Endothelial cell of umbilical vein (primary cell): ENCODE measurements around the gene DUS2. TPM values are rescaled to one million over a fixed set of nuclear protein-coding genes. Genes with fewer than 3 reads are reported as not detected.

Experiments
- BruUV-seq: library from RNA; stranded (reverse); fragments of 400-500 nt; replicated peaks from 2 replicates; lab custom pipeline; 2021; lab: Mats Ljungman, UMichigan
- CTCF ChIA-PET: fragments of 300-600, 350-600 bp; sonication (Branson Sonifier 250); formaldehyde crosslinking; loops from one replicate; lab custom pipeline; 2021; ENCODE audit warnings: antibody characterized with exemption, inconsistent platforms; lab: Charles Lee
- POLR2A ChIA-PET: fragments of 300-600, 350-600 bp; sonication (Branson Sonifier 250); formaldehyde crosslinking; loops from one replicate; lab custom pipeline; 2021; ENCODE audit warnings: antibody characterized with exemption, inconsistent platforms; lab: Charles Lee
- DNase-seq: peaks from one replicate; pipeline ENCODE4 v3.0.0-alpha.2; 2011; ENCODE audit warnings: low read depth, low spot score
- FAIRE-seq: peaks from 2 replicates; lab custom pipeline; 2011; peaks lifted over from hg19 to GRCh38; lab: Jason Lieb, UNC
- H2AFZ ChIP-seq: 2 replicates; pipeline ENCODE4 v1.6.0; 2012; ENCODE audit warnings: low read depth, low read length, control low read depth, inconsistent platforms
- H3K27ac ChIP-seq: 2 replicates; pipeline ENCODE4 v1.5.1; 2011; ENCODE audit warnings: low read depth, mild to moderate bottlenecking, control low read depth, low read length, moderate library complexity; ENCODE audit not compliant: insufficient read depth
- H3K27me3 ChIP-seq, 2 experiments: 2 replicates each; pipeline versions ENCODE4 v1.6.0 to v1.6.1; 2011; ENCODE audit warnings: low read length in 2 of 2, mixed read lengths in 1 of 2; ENCODE audit not compliant: control insufficient read depth in 2 of 2, insufficient read depth in 2 of 2
- H3K36me3 ChIP-seq, 2 experiments: 2 replicates in 1 of 2; 3 replicates in 1 of 2; pipeline ENCODE4 v1.5.1; 2011; ENCODE audit warnings: low read length in 2 of 2, mild to moderate bottlenecking in 1 of 2, moderate library complexity in 1 of 2; ENCODE audit not compliant: control insufficient read depth in 2 of 2, insufficient read depth in 2 of 2; ENCODE audit errors: extremely low read depth in 1 of 2
- H3K4me1 ChIP-seq: 3 replicates; pipeline ENCODE4 v1.5.1; 2011; ENCODE audit warnings: mild to moderate bottlenecking, low read length; ENCODE audit not compliant: control insufficient read depth, insufficient read depth; ENCODE audit errors: extremely low read depth
- H3K4me2 ChIP-seq: 2 replicates; pipeline ENCODE4 v1.6.1; 2011; ENCODE audit warnings: low read length, control low read depth, mixed read lengths; ENCODE audit not compliant: insufficient read depth
- H3K4me3 ChIP-seq, 3 experiments: fragments of 200-600 bp in 1 of 3; sonication (generic), shearing (Covaris generic) in 1 of 3; replicated peaks in 1 of 3; 2 replicates each; pipeline ENCODE4 v1.5.1; 2011 to 2016; ENCODE audit warnings: control low read depth in 3 of 3, low read length in 3 of 3, mild to moderate bottlenecking in 2 of 3, inconsistent platforms in 1 of 3, low read depth in 1 of 3, moderate library complexity in 1 of 3; ENCODE audit not compliant: insufficient read depth in 1 of 3
- H3K79me2 ChIP-seq: 2 replicates; pipeline ENCODE4 v1.6.0; 2012; ENCODE audit warnings: low read length, inconsistent platforms; ENCODE audit not compliant: control insufficient read depth, insufficient read depth
- H3K9ac ChIP-seq: replicated peaks from 2 replicates; pipeline ENCODE3; 2011; ENCODE audit warnings: low read length, control low read depth; ENCODE audit not compliant: insufficient read depth; ENCODE audit errors: extremely low read depth
- H3K9me1 ChIP-seq: replicated peaks from 3 replicates; pipeline ENCODE4 v1.6.0; 2011; ENCODE audit warnings: mild to moderate bottlenecking, low read length; ENCODE audit not compliant: control insufficient read depth, insufficient read depth; ENCODE audit errors: extremely low read depth
- H3K9me3 ChIP-seq: replicated peaks from 2 replicates; pipeline ENCODE4 v1.5.1; 2012; ENCODE audit warnings: low read length, inconsistent platforms; ENCODE audit not compliant: control insufficient read depth, insufficient read depth
- H4K20me1 ChIP-seq: replicated peaks from 2 replicates; pipeline ENCODE3; 2011; ENCODE audit warnings: mild to moderate bottlenecking, low read length; ENCODE audit not compliant: control insufficient read depth, insufficient read depth; ENCODE audit errors: extremely low read depth
- EZH2 ChIP-seq: IDR thresholded peaks from 2 replicates; pipeline ENCODE4 v1.6.1; 2012; ENCODE audit warnings: borderline replicate concordance, low read depth, mild to moderate bottlenecking, moderate library complexity, low read length, inconsistent platforms; ENCODE audit not compliant: severe bottlenecking
- FOS ChIP-seq: IDR thresholded peaks from 2 replicates; pipeline ENCODE4 v1.6.1; 2011; ENCODE audit warnings: mild to moderate bottlenecking, low read length, moderate library complexity, borderline replicate concordance; ENCODE audit not compliant: insufficient read depth
- GATA2 ChIP-seq: IDR thresholded peaks from 2 replicates; pipeline ENCODE4 v1.7.0; 2011; ENCODE audit warnings: low read depth, mild to moderate bottlenecking, moderate library complexity, mixed read lengths, low read length; ENCODE audit not compliant: insufficient read length, insufficient read depth
- JUN ChIP-seq: IDR thresholded peaks from 2 replicates; pipeline ENCODE4 v1.6.1; 2011; ENCODE audit warnings: borderline replicate concordance, low read depth; ENCODE audit not compliant: insufficient read length, insufficient read depth
- MYC ChIP-seq: IDR thresholded peaks from one replicate; pipeline ENCODE4 v1.6.1; 2011; ENCODE audit warnings: mild to moderate bottlenecking, low read depth, low read length
- POLR2A ChIP-seq: IDR thresholded peaks from 2 replicates; pipeline ENCODE4 v1.6.1; 2012; ENCODE audit warnings: low read depth, mild to moderate bottlenecking, control low read depth, low read length
- POLR2AphosphoS5 ChIP-seq: IDR thresholded peaks from 2 replicates; pipeline ENCODE4 v1.6.1; 2012; ENCODE audit warnings: low read depth, mild to moderate bottlenecking, control low read depth, low read length, moderate library complexity; ENCODE audit not compliant: insufficient read depth
- dilution Hi-C: fragments of 300-500 bp; cut with MboI; formaldehyde crosslinking; loops from one replicate; pipeline ENCODE4 v1.15.0; 2019; ENCODE audit warnings: low sequenced_read_pairs; ENCODE audit not compliant: extremely low pct_ligation_motif_present
- intact Hi-C: fragments of 100-400 bp; cut with micrococcal nuclease; formaldehyde crosslinking; loops from one replicate; pipeline ENCODE4 v1.10.0; 2022
- polyA plus RNA-seq, 4 experiments: library from polyadenylated mRNA; depleted of rRNA in 3 of 4; stranded (reverse) in 3 of 4; unstranded in 1 of 4; fragments of >200 nt; gene quantifications; 2 replicates each; pipeline versions ENCODE4 v1.2.1 to v1.2.3, GENCODE V29; 2011 to 2012; ENCODE audit warnings: missing spikeins in 1 of 4
- total RNA-seq: library from RNA; stranded (reverse); gene quantifications from 2 replicates; pipeline ENCODE4 v1.2.3, GENCODE V29; 2021
- TF ChIP-seq, protein P1 (sequence below), 2 donors: IDR thresholded peaks; 1 replicate in 1 of 2; 2 replicates in 1 of 2; pipeline ENCODE4 v1.5.1; 2011; ENCODE audit warnings: low read length in 2 of 2, mild to moderate bottlenecking in 2 of 2, moderate library complexity in 2 of 2, control low read depth in 1 of 2, inconsistent platforms in 1 of 2, low read depth in 1 of 2; ENCODE audit not compliant: insufficient read depth in 1 of 2; ENCODE audit errors: extremely low read depth in 1 of 2
- TF ChIP-seq, protein P2 (sequence below): IDR thresholded peaks from 2 replicates; pipeline ENCODE4 v1.6.1; 2011; ENCODE audit not compliant: insufficient read depth, insufficient read length

The DUS2 gene
- total and polyA plus RNA-seq, 2 donors (not counting 3 experiments of a cell fraction or from before 2014, with no cell fraction given) = 16.4 to 21.7 TPM

DNA sequence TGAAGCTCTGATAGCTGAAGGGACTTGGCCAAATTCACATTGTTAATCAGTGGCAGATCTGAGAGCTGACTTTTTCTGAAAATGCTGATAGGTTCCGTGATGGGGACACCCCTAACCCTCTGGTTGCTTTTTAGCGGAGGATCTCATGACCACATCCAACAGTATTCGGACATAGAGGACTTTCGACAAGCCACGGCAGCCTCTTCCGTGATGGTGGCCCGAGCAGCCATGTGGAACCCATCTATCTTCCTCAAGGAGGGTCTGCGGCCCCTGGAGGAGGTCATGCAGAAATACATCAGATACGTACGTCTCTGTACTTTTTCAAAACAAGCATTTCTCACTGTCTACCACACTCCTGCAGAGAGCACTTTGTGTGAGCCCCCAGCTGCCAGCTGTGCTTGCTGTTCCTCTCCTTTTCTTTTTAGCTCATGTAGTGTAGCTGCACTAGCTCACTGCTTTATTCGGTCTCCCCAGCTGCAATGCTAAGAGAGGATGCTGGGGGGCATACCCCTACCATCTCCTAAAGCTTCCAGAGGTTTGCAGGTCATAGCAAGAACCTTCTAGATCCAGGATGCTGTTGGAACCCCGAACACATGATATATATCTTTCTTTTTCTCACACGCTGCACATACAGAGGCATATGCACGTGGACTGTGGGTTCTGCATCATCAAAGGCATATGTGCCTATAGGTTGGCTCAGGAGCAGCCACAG, 47.9 kb downstream of the DUS2 start:
- no TSS peak for BruUV-seq
- no peak for FAIRE-seq
- no peak for DNase-seq
- POLR2A ChIA-PET = no interaction called here
- Histone ChIP-seq H3K9ac (no peak overlapping the region), H3K9me3 (no peaks in the 10 kb centered on the region), H3K36me3 (peaks cover 0 to 30% of the 10 kb centered on the region in 2 experiments), H3K9me1 (no peaks in the 10 kb centered on the region), H2AFZ (no peak overlapping the region), H4K20me1 (no peaks in the 10 kb centered on the region), H3K79me2 (no peaks in the 10 kb centered on the region), H3K4me3 (no peak overlapping the region), H3K4me1 (no peaks in the 10 kb centered on the region), H3K4me2 (no peak overlapping the region), H3K27me3 (no peaks in the 10 kb centered on the region), H3K27ac (no peak overlapping the region)
- no peak for TF ChIP-seq JUN
- no peak for TF ChIP-seq POLR2A
- TF ChIP-seq, protein P1, sequence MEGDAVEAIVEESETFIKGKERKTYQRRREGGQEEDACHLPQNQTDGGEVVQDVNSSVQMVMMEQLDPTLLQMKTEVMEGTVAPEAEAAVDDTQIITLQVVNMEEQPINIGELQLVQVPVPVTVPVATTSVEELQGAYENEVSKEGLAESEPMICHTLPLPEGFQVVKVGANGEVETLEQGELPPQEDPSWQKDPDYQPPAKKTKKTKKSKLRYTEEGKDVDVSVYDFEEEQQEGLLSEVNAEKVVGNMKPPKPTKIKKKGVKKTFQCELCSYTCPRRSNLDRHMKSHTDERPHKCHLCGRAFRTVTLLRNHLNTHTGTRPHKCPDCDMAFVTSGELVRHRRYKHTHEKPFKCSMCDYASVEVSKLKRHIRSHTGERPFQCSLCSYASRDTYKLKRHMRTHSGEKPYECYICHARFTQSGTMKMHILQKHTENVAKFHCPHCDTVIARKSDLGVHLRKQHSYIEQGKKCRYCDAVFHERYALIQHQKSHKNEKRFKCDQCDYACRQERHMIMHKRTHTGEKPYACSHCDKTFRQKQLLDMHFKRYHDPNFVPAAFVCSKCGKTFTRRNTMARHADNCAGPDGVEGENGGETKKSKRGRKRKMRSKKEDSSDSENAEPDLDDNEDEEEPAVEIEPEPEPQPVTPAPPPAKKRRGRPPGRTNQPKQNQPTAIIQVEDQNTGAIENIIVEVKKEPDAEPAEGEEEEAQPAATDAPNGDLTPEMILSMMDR (IDR thresholded peaks at IDR 0.05; ENCODE audit: extremely low read depth in 1 of 2, insufficient read depth in 1 of 2, low read depth in 1 of 2, low read length in 2 of 2) = no peak
- no peak for TF ChIP-seq POLR2AphosphoS5
- no peak for TF ChIP-seq GATA2
- TF ChIP-seq, protein P2, sequence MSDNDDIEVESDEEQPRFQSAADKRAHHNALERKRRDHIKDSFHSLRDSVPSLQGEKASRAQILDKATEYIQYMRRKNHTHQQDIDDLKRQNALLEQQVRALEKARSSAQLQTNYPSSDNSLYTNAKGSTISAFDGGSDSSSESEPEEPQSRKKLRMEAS = no peak
- TF ChIP-seq EZH2 = no peak
- TF ChIP-seq MYC = no peak
- no peak for TF ChIP-seq FOS
- intact Hi-C loops (no loop called here), dilution Hi-C loops (no loop called here)
- CTCF ChIA-PET = interaction anchor here (0.7 to 3.6 kb wide), 4 partner anchors 13 to 159 kb away, joined by 3 to 12 read pairs (median 4); partner anchors contain the start of gene NFATC3
